ENCODE results near the gene PLEK.

DNA sequence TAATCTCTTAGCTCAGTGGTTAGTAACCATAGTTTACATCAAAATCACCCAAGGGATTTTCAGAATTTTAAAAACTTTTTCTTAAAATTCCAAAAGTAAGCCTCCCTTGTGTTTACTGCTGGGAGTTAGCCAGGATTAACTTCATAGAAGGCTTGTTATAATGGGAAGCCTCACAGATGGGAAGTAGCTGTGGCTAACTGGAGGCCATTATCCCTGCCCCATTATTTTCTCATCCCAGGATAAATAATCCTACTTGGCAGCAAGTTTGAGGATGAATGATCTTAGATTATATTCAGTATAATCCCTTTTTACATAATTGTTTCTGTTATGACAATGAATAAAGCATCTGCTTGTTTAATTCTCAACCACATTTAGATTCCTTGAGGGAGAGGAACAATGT lies 25.5 kb downstream of the PLEK start:
- TF ChIP-seq, protein P1, sequence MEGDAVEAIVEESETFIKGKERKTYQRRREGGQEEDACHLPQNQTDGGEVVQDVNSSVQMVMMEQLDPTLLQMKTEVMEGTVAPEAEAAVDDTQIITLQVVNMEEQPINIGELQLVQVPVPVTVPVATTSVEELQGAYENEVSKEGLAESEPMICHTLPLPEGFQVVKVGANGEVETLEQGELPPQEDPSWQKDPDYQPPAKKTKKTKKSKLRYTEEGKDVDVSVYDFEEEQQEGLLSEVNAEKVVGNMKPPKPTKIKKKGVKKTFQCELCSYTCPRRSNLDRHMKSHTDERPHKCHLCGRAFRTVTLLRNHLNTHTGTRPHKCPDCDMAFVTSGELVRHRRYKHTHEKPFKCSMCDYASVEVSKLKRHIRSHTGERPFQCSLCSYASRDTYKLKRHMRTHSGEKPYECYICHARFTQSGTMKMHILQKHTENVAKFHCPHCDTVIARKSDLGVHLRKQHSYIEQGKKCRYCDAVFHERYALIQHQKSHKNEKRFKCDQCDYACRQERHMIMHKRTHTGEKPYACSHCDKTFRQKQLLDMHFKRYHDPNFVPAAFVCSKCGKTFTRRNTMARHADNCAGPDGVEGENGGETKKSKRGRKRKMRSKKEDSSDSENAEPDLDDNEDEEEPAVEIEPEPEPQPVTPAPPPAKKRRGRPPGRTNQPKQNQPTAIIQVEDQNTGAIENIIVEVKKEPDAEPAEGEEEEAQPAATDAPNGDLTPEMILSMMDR (conservative IDR thresholded peaks at IDR 0.05; ENCODE audit: low read depth, low read length): no peak
- TF ChIP-seq EZH2phosphoT487 (IDR thresholded peaks at IDR 0.05; ENCODE audit: borderline replicate concordance, low read length) (no peak), EZH2 (IDR thresholded peaks at IDR 0.05; ENCODE audit: low read length, unreplicated experiment) (no peak)

Data from PC-3 (cell line).